ENCODE results near the gene TICRR.

TICRR gene

DNA sequence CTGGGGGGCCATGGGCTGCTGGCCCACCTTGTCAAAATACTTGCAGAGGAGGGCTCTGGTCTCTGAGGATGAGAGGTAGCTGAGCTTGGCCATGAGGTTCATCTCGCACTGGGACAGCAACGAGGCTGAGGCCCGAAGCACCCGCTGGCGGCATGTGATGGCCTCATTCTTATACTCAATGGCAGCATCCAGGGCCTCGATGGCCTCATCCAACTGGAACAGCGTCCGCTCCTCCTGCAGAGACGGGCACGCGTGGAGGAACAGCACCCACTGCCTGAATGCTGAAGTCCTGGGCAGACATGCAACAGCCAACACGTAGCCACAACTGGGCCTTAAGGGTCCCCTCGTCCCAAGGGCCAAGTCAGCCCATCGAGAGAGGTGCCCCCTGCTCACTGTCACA, 55.0 kb downstream of the TICRR start:
- no peak for DNase-seq

DNA sequence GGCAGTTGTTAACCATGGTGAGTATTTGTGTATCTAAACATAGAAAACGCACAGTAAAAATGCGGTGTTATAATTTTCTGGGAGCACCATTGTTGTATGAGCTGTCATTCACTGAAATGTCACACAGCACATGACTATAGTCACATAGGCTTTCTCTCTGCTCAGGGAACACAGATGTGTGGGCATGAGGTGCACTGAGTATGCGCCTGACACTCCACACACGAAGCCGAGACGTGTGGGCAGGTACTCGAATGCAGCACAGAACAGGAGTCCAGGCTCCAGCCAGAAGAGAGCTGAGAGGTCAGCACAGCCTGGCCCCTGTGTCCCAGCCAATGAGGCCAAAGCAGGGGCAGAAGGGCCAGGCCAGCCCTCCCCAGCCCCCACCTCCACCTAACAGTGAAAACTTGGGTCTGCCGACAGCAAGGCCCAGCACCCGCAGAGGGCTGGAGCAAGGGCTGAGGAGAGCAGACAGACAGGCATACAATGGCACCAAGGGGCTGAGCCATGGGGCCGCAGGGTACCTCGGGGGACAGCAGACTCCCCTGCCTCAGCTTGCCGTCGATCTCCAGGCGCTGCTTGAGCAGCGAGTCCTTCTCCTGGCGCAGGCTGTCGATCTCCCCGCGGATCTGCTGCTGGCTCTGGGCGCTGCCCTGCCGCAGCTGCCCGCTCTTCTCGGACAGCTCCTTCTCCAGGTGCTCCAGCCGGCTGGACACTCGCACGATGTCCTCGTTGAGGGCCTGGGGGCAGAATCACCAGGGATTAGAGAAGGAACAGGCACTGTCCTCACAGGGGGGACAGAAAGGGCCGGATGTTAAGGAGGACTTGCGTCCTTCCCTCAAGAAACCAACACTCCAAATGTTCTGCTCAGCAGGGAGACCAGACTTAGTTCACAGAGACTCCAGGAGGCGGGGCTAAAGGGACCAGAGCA, 56.0 kb downstream of the TICRR start:
- DNase-seq: no peak

DNA sequence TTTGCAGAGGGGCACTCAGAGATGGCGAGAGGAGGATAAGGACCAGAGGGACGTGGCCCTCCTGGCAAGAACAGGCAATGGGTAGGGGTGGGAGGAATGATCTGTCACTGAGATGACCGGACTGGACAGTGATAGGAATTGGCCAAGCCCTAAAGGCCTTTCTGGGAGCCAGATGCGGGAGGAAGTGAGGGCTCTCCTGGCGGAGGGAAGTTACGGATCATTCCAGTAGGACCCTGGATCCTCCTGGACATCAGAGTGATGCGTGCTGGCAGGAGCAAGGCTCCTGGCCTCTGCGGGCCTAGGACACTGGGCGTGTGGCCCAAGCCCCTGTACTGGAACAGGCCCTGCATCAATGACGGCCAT, 56.6 kb downstream of the TICRR start:
- DNase-seq: no peak

- DNase-seq: no peak
These were observed 57.5 kb downstream of the TICRR start for GRCh38 chr15:89632563-89633430.

DNA sequence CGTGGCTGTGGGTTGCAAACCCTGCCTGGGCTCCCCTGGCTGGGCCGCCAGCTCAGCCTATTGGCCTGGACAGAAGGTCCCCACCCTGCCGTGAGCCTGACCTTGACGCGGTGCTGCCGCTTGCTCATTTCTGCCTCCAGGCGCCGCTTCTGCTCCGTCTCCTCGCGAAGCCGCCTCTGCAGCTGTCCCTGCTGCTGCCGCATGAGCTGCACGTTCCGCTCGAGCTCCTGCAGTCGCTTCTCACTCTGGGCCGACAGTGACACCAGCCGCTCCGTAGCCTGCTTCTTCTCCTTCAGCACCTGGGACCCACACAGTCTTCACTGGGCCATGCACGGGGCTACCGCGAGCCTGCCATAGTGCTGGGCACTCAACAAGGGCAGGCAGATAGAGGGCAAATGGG, 58.3 kb downstream of the TICRR start:
- DNase-seq: no peak

DNA sequence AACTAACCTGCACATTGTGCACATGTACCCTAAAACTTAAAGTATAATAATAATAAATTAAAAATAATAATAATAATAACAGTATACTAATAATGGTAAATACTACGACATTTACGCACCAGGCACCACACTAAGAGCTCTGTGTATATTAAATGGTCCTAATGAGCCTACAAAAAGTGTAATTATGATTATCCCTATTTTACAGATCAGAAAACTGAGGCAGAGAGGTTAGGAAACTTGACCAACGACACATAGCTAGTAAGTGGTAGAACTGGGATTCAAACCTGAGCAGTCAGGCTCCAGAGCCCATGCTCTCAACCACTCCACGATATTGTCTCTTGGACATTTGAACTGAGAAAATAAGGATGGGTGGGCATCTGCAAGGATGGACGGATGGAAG, 65.0 kb downstream of the TICRR start:
- DNase-seq: no peak

- DNase-seq: no peak
These were observed 65.8 kb downstream of the TICRR start for GRCh38 chr15:89641053-89641452.

- DNase-seq: no peak
These were observed 66.8 kb downstream of the TICRR start for GRCh38 chr15:89642106-89642505.

GRCh38 chr15:89645680-89646079, 70.4 kb downstream of the TICRR start:
- DNase-seq: no peak

- no peak for DNase-seq
These were observed 71.3 kb downstream of the TICRR start for GRCh38 chr15:89646416-89647141.

DNA sequence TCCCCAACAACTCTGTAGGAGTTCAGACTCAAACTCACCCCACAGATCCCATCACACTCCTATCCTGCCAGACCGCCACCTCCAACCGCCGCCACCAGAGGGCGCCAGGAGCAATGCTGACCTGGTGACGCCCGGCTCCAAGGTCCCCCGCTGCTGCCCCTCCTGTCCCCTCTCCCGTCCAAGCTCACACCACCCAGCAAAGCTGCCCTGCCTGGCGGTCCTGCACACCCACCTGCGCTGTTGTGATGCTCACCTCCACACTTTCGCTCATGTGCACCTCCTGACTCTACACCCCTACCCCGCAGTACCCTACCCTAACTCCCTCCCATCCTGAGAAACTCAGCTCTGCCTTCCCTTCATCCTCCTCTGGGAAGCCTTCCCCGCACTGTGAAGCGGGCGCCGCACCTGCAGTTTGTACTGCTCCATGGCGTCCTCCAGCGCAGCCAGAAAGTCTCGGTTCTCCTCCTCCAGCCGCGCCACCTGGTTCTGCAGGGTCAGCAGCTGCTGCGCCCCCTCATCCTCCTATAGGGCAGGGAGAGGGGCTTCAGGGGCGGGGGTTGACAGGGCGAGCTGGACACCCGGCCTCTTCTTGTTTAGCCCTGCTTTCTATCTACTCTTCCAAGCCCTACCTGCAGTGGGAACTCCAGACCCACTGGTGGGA, 72.1 kb downstream of the TICRR start:
- no peak for DNase-seq

- no peak for DNase-seq
These were observed 73.1 kb downstream of the TICRR start for GRCh38 chr15:89648106-89649012.

GRCh38 chr15:89649013-89649625, 73.8 kb downstream of the TICRR start:
- no peak for DNase-seq

DNA sequence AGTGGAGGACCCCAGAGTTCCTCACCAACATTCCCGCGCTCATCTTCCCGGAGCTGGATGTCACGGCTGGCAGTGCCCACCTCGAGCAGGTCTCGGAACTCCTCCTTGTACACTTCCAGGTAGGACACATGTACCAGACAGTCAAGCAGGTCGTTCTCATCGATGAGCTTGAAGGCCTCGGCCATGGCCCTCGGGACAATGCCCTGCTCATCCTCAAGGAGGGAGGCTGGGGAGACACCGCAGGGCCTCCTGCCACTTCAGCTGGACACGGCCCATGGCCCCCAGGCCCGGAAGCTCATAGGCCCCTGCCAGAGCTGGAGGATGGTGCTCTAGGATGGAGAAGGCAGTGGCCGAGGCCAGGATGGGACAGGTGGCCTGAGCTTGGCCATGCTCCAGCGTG, 74.4 kb downstream of the TICRR start:
- no peak for DNase-seq

DNA sequence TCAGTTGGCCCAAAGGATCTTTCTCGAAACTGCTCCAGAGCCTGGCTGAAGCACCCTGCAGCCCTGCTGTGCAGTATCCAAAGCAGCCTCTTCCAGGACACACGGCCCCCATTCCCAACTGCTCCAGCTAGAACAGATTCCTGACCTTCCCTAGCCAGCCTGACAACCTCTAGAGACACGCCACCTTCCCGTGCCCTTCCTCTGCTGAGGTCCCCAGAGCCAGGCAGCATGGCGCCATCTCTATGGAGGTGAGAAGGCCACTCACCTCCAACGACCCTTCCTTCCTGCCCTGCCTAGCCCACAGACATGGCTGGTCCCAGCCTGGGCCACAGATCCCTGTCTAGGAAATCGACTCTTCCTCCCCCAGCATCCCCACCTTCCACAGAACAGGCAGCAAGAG, 76.9 kb downstream of the TICRR start:
- DNase-seq: no peak

GRCh38 chr15:89652666-89653065, 77.4 kb downstream of the TICRR start:
- no peak for DNase-seq

- no peak for DNase-seq
These were observed 78.3 kb downstream of the TICRR start for GRCh38 chr15:89653578-89653977.

DNA sequence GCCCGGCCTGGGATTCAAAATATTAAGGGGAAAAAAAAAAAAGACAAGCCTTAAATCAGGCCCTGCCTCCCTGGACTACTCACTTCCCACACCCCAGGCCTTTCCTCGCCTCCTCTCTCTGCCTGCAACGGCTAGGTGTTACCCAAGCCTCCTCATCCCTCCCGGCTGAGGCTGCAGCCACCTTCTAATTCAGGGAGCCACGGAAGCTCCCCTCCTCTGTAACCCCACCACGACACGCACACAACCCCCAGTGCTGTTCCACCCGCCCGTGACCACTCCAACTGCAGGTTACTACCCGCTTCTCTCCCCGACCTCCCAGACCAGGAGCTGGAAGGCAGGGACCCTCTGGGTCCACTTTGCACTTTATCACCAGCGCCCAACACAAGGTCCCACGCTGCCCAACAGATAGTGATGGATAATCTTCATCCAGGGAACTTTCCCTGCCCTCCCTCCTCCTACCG, 79.1 kb downstream of the TICRR start:
- peak; percentile 23 for DNase-seq

GRCh38 chr15:89654847-89655805, 79.9 kb downstream of the TICRR start, which contains the start of gene KIF7:
Gene KIF7 (minus strand): TSS chr15:89655467. CDS start chr15:89652930, 2,537 bp downstream.
- peak; percentile 38 for DNase-seq

All from T1000 (cell line).